ENCODE results near the gene MCM3AP.
"Not testable (repeated sequence)": the region's sequence is repeated elsewhere in the genome, so short reads cannot be mapped to it uniquely, and the experiment has no call there.

MCM3AP gene

DNA sequence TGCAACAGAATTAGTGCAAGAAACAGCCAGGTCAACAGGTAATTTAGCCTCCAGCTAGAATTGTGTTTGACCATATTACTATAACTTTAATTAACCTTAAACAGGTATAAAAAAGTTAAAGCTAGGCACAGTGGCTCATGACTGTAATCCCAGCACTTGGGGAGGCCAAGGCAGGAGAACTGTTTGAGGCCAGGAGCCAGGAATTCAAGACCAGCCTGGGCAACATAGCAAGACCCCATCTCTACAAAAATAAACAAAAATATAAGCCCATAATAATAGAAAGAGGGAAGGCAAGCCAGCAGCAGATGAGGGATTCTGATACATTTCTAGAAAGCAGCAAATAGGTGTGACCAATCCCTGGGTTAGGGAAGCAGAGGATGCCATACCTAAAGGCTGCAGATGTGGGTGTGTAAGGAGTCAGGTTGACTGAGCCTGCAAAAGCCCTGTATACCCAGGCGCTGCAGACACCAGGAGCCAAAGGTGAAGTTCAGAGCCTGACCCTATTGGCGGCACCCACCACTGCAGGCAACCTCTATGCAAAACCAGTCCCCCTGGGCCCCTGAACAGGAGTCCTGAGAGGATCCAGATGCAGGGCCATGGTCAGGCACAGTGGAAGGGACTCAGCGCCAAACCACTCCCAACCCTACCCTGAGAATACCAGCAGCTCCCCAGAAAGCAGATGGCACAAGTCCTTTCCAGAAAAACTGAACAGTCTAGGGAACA, 37.6 kb downstream of the MCM3AP start:
- no peaks in the 10 kb centered on the region for H3K27me3 ChIP-seq (ENCODE audit: control insufficient read depth, insufficient read depth, low read length)
- peaks cover 47% of the 10 kb centered on the region for H3K36me3 ChIP-seq (ENCODE audit: control insufficient read depth, insufficient read depth, low read length)
- no peak overlapping the region for H3K9ac ChIP-seq (ENCODE audit: low read depth, low read length)
- H3K4me3 ChIP-seq (ENCODE audit: low read depth, low read length) = no peak overlapping the region
- no peaks in the 10 kb centered on the region for H3K9me3 ChIP-seq (ENCODE audit: control insufficient read depth, insufficient read depth, low read length)
- H3K4me1 ChIP-seq (ENCODE audit: control insufficient read depth, insufficient read depth, low read length) = no peaks in the 10 kb centered on the region

DNA sequence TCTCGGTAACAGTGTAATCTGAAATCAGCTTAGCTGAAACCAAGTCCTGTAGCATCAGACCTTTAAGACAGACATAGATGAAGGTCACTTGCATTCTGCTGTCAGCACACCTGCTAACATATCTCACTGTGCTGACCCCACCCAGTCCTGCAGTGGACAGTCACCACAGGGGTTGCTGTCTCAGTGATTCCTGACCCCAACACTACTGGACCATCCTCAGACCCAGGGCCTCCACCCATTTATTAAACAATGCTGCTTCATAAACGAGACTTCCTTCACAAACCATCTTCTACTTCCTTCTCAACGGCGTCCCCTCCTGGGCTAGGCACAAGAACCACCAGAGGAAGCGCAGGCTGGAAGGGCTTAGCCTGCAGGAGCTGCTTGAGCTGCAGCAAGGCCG, 39.1 kb downstream of the MCM3AP start:
- no peaks in the 10 kb centered on the region for H3K9me3 ChIP-seq (ENCODE audit: control insufficient read depth, insufficient read depth, low read length)
- H3K4me1 ChIP-seq (ENCODE audit: control insufficient read depth, insufficient read depth, low read length) = no peaks in the 10 kb centered on the region
- H3K9ac ChIP-seq (ENCODE audit: low read depth, low read length) = no peak overlapping the region
- peaks cover 55% of the 10 kb centered on the region for H3K36me3 ChIP-seq (ENCODE audit: control insufficient read depth, insufficient read depth, low read length)
- H3K4me3 ChIP-seq (ENCODE audit: low read depth, low read length) = no peak overlapping the region
- H3K27me3 ChIP-seq (ENCODE audit: control insufficient read depth, insufficient read depth, low read length) = no peaks in the 10 kb centered on the region

DNA sequence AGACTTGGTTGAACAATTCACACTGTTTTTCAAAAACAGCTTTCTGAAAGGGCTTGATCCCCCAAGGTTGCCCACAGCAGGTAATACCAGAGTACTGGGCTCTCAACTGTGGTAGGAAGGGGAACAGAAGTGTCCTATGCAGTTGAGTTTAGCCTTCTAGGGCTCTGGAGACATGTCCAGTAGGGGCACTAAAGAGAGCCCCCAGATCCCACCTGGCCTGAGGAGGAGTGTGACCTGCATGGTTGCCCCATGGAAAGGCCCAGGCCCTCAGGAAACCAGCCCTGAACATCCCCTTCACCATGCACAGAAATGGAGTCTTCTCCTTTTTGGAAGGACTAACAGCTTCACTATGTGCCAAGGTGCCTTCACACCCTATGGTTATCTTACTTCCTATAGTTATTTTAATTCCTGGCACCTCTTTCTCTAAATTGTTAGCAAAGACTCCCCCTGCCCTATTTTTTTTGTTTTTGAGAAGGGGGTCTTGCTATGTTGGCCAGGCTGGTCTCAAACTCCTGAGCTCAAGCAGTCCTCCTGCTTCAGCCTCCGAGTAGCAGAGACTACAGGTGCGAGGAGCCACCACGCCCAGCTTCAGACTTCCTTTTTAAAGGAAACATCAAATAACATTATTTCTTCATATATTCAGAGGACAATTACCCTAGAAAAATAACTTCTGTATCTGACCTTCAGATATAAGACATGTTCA, 40.0 kb downstream of the MCM3AP start:
- no peaks in the 10 kb centered on the region for H3K9me3 ChIP-seq (ENCODE audit: control insufficient read depth, insufficient read depth, low read length)
- H3K4me1 ChIP-seq (ENCODE audit: control insufficient read depth, insufficient read depth, low read length) = no peaks in the 10 kb centered on the region
- H3K27me3 ChIP-seq (ENCODE audit: control insufficient read depth, insufficient read depth, low read length) = no peaks in the 10 kb centered on the region
- H3K36me3 ChIP-seq (ENCODE audit: control insufficient read depth, insufficient read depth, low read length) = peaks cover 45% of the 10 kb centered on the region
- H3K9ac ChIP-seq (ENCODE audit: low read depth, low read length) = no peak overlapping the region
- H3K4me3 ChIP-seq (ENCODE audit: low read depth, low read length) = no peak overlapping the region

DNA sequence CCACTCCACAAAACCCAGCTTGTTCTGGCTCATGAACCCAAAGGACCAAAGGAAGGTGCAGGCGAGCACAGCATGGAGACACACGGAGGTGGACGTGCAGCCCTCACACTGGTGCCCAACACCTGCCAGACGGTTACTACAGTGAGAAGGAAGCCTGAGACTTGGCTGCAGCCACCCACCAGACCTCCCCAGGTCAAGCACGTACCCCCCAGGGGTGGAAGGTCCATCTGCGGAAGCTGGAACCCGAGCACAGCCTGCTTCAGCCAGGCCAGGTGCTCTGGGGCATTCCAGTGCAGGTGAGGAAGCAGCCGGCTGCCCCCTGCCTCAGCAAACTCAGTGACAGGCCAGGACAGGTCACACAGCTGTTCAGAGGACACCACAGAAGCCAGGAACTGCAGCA, 40.8 kb downstream of the MCM3AP start:
- Histone ChIP-seq H3K9me3 (ENCODE audit: control insufficient read depth, insufficient read depth, low read length) (no peaks in the 10 kb centered on the region), H3K36me3 (ENCODE audit: control insufficient read depth, insufficient read depth, low read length) (peaks cover 41% of the 10 kb centered on the region), H3K4me3 (ENCODE audit: low read depth, low read length) (no peak overlapping the region), H3K4me1 (ENCODE audit: control insufficient read depth, insufficient read depth, low read length) (no peaks in the 10 kb centered on the region), H3K9ac (ENCODE audit: low read depth, low read length) (no peak overlapping the region), H3K27me3 (ENCODE audit: control insufficient read depth, insufficient read depth, low read length) (no peaks in the 10 kb centered on the region)

DNA sequence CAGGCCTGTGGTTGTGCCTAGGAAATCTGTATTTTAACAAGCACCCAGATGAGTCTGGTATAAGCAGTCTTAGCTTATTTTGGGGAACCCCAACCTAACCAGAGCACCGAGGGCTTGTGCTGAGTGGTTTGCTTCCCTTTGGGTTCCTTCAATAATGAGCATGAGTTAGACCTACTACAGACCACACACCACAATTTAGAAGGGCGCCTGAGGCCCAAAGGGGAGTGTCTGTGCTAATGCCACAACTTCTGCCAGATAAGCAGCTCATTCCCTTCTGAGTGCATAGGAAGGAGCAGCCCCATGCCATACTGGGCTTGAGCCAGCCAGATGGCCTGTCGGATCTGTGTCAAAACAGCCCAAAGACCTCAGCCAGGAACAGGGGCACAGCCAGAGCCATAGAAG, 41.5 kb downstream of the MCM3AP start:
- Histone ChIP-seq H3K4me3 (ENCODE audit: low read depth, low read length) (no peak overlapping the region), H3K36me3 (ENCODE audit: control insufficient read depth, insufficient read depth, low read length) (peaks cover 44% of the 10 kb centered on the region), H3K9me3 (ENCODE audit: control insufficient read depth, insufficient read depth, low read length) (no peaks in the 10 kb centered on the region), H3K4me1 (ENCODE audit: control insufficient read depth, insufficient read depth, low read length) (no peaks in the 10 kb centered on the region), H3K27me3 (ENCODE audit: control insufficient read depth, insufficient read depth, low read length) (no peaks in the 10 kb centered on the region), H3K9ac (ENCODE audit: low read depth, low read length) (no peak overlapping the region)

DNA sequence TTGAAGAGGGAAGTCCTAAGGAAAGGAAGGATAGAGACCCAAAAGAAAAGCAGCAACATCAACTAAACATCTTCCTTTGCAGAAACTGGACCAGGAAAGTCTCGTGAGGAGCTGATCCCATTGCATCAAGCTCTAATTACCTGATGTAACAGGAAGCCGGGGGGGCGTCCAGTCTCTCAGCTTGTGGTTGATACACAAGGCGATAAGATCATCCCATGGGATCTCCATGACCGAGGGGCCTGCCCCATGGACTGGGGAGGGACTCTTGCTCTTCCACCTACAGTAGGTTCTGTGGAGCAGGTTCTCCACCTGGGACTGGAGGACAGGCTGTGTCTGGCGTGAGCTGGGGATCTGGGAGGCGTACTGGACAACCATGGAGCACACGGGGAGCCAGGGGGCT, 42.1 kb downstream of the MCM3AP start:
- H3K27me3 ChIP-seq (ENCODE audit: control insufficient read depth, insufficient read depth, low read length) = no peaks in the 10 kb centered on the region
- no peak overlapping the region for H3K9ac ChIP-seq (ENCODE audit: low read depth, low read length)
- H3K4me1 ChIP-seq (ENCODE audit: control insufficient read depth, insufficient read depth, low read length) = no peaks in the 10 kb centered on the region
- H3K9me3 ChIP-seq (ENCODE audit: control insufficient read depth, insufficient read depth, low read length) = no peaks in the 10 kb centered on the region
- H3K4me3 ChIP-seq (ENCODE audit: low read depth, low read length) = no peak overlapping the region
- H3K36me3 ChIP-seq (ENCODE audit: control insufficient read depth, insufficient read depth, low read length) = peaks cover 47% of the 10 kb centered on the region

DNA sequence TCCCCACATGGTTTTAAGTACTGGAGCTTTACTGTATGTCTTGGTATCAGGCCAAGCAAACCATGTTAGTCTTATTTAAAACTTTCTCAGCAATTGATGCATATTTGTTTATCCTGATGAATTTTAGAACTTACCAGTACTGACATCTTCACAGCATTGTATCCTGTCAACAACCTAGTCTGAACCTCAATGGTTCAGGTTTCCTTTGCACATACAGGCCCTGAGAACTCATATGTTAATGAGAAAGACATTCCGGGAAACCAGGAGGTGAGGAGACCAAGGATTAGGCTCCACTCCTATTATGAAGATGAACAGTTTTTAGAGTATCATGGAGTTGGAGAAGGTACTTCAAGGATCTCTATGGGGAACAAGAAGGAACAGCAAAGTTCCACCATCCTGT, 43.8 kb downstream of the MCM3AP start:
- H3K9ac ChIP-seq (ENCODE audit: low read depth, low read length); H3K4me3 ChIP-seq (ENCODE audit: low read depth, low read length); H3K4me1 ChIP-seq (ENCODE audit: control insufficient read depth, insufficient read depth, low read length); H3K27me3 ChIP-seq (ENCODE audit: control insufficient read depth, insufficient read depth, low read length); H3K9me3 ChIP-seq (ENCODE audit: control insufficient read depth, insufficient read depth, low read length): not testable (repeated sequence)
- H3K36me3 ChIP-seq (ENCODE audit: control insufficient read depth, insufficient read depth, low read length) = peaks cover 44% of the 10 kb centered on the region

DNA sequence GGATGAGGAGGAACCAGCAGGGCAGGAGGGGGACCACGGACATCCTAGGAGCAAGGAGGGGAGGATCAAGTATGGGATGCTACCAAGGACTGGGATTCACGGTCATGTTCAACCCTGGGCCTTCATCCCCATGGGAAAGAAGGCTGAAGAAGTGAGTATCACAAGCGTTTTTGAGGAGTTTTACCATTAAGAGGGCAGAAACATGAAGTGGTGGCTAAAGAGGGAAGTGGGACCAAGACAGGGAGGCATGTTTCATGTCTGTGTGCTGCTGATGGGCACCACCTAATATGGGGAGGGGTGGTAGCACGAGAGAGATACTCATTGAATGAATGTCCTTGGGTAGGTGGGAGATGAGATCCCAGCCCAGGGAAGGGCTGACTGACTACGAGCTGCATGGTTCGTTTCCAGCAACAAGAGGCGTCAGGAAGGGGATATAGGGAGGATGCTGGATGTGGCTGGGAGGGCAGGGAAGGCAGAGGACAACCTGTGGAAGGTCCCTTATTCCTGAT, 45.5 kb downstream of the MCM3AP start:
- Histone ChIP-seq H3K4me3 (ENCODE audit: low read depth, low read length) (no peak overlapping the region), H3K9me3 (ENCODE audit: control insufficient read depth, insufficient read depth, low read length) (no peaks in the 10 kb centered on the region), H3K9ac (ENCODE audit: low read depth, low read length) (no peak overlapping the region), H3K27me3 (ENCODE audit: control insufficient read depth, insufficient read depth, low read length) (no peaks in the 10 kb centered on the region), H3K4me1 (ENCODE audit: control insufficient read depth, insufficient read depth, low read length) (no peaks in the 10 kb centered on the region), H3K36me3 (ENCODE audit: control insufficient read depth, insufficient read depth, low read length) (peaks cover 38% of the 10 kb centered on the region)

DNA sequence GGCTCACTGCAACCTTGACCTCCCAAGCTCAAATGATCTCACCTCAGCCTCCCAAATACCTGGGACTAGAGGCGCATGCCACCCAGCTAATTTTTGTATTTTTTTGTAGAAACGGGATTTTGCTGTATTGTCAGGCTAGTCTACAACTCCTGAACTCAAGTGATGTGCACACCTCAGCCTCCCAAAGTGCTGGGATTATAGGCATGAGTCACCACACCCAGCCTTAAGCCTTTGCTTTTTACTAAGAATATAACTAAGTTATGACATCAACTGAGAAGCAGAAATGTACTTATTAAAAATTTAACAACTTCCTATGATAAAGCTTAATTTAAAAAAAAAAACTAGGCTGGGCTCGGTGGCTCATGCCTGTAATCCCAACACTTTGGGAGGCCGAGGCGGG, 47.9 kb downstream of the MCM3AP start:
- no peak overlapping the region for H3K4me3 ChIP-seq (ENCODE audit: low read depth, low read length)
- no peaks in the 10 kb centered on the region for H3K27me3 ChIP-seq (ENCODE audit: control insufficient read depth, insufficient read depth, low read length)
- peaks cover 27% of the 10 kb centered on the region for H3K36me3 ChIP-seq (ENCODE audit: control insufficient read depth, insufficient read depth, low read length)
- no peak overlapping the region for H3K9ac ChIP-seq (ENCODE audit: low read depth, low read length)
- no peaks in the 10 kb centered on the region for H3K4me1 ChIP-seq (ENCODE audit: control insufficient read depth, insufficient read depth, low read length)
- no peaks in the 10 kb centered on the region for H3K9me3 ChIP-seq (ENCODE audit: control insufficient read depth, insufficient read depth, low read length)

DNA sequence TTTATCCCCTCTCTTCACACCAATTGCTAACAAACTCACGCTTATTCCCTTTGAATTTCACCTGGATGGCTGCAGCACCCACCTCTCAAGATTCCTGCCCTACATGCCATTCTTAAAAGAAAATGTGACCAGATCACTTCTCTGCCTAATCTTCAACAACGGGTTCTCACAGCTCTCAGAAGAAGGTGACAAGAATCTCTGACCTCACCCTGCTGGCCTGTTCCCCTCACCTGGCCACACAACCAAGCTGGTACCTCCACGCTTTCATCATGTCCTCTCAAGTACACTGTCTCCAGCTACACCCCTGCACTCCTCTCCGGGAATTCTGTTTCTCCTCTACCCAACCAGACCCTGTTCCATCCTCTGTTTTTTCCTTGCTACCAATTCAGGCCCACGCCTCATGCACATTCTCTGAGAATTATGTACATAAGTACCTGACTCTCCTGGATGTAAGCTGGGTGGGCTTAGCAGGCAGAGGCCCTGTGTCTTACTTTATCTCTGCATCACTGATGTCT, 50.9 kb downstream of the MCM3AP start:
- no peaks in the 10 kb centered on the region for H3K27me3 ChIP-seq (ENCODE audit: control insufficient read depth, insufficient read depth, low read length)
- H3K36me3 ChIP-seq (ENCODE audit: control insufficient read depth, insufficient read depth, low read length) = peaks cover 21% of the 10 kb centered on the region
- no peaks in the 10 kb centered on the region for H3K9me3 ChIP-seq (ENCODE audit: control insufficient read depth, insufficient read depth, low read length)

DNA sequence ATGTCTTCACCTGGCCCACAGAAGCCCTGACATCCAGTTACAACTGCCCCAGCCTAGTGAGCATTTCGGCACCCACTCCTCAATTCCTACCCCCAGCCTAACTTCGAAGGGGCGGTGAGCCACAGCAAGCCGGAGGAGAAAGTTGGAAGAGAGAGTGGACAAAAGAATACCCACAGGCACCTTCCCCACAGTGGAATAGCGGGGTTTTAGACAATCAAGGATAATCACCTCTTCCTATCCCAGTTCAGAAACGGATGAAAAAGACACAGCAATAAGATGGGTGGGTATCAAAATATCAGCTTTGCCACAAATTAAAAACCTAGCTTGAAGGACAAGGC, 55.5 kb downstream of the MCM3AP start:
- H3K27me3 ChIP-seq (ENCODE audit: control insufficient read depth, insufficient read depth, low read length) = no peaks in the 10 kb centered on the region
- no peaks in the 10 kb centered on the region for H3K4me1 ChIP-seq (ENCODE audit: control insufficient read depth, insufficient read depth, low read length)
- H3K9me3 ChIP-seq (ENCODE audit: control insufficient read depth, insufficient read depth, low read length) = no peaks in the 10 kb centered on the region
- peak overlapping the region; percentile 63 for H3K4me3 ChIP-seq (ENCODE audit: low read depth, low read length)
- H3K9ac ChIP-seq (ENCODE audit: low read depth, low read length) = peak overlapping the region; percentile 79
- peaks cover 17% of the 10 kb centered on the region for H3K36me3 ChIP-seq (ENCODE audit: control insufficient read depth, insufficient read depth, low read length)

More for the DNA sequence above, 50.9 kb downstream of the MCM3AP start:
- H3K9ac ChIP-seq (ENCODE audit: low read depth, low read length) = no peak overlapping the region
- no peaks in the 10 kb centered on the region for H3K4me1 ChIP-seq (ENCODE audit: control insufficient read depth, insufficient read depth, low read length)
- no peak overlapping the region for H3K4me3 ChIP-seq (ENCODE audit: low read depth, low read length)

Measured in iPS-15b (cell line).